SK-N-MC (cell line): Measurements from ENCODE around the gene LDAH.

ENCODE experiments used
- DNase-seq: peaks from one replicate; pipeline ENCODE4 v3.0.0-alpha.2; 2011; ENCODE audit warnings: low read depth, low spot score
- H3K27ac ChIP-seq: fragments of 200-600 bp; sonication (generic); 2 replicates; pipeline ENCODE4 v1.5.1; 2016; ENCODE audit warnings: mixed run types
- H3K36me3 ChIP-seq: fragments of 200-600 bp; sonication (generic); 2 replicates; pipeline ENCODE4 v1.6.1; 2017; ENCODE audit warnings: antibody characterized with exemption, low read length, mixed read lengths; ENCODE audit not compliant: insufficient read depth
- H3K4me3 ChIP-seq: fragments of 200-600 bp; sonication (generic); 2 replicates; pipeline ENCODE4 v1.5.1; 2016
- H3K9ac ChIP-seq: fragments of 200-600 bp; sonication (generic); 2 replicates; pipeline ENCODE4 v1.8.0; 2017; ENCODE audit warnings: mixed run types, mixed read lengths; ENCODE audit not compliant: insufficient read length
- H3K9me3 ChIP-seq: fragments of 200-600 bp; sonication (generic); 2 replicates; pipeline ENCODE4 v1.6.1; 2017; ENCODE audit warnings: low read depth, mild to moderate bottlenecking, antibody characterized with exemption, low read length, moderate library complexity, mixed read lengths
- EZH2 ChIP-seq: fragments of 200-600 bp; sonication (generic); IDR thresholded peaks from one replicate; pipeline ENCODE4 v1.6.1; 2017; ENCODE audit warnings: antibody characterized with exemption
- FOXP2 ChIP-seq: optimal IDR thresholded peaks from 2 replicates; pipeline ENCODE3; 2011; ENCODE audit warnings: mild to moderate bottlenecking, moderate library complexity; ENCODE audit not compliant: insufficient read depth; ENCODE audit errors: extremely low read length, control extremely low read depth
- POLR2AphosphoS5 ChIP-seq: IDR thresholded peaks from 2 replicates; pipeline ENCODE4 v1.6.1; 2012; ENCODE audit warnings: mild to moderate bottlenecking, low read depth, low read length, borderline replicate concordance

Gene LDAH

DNA sequence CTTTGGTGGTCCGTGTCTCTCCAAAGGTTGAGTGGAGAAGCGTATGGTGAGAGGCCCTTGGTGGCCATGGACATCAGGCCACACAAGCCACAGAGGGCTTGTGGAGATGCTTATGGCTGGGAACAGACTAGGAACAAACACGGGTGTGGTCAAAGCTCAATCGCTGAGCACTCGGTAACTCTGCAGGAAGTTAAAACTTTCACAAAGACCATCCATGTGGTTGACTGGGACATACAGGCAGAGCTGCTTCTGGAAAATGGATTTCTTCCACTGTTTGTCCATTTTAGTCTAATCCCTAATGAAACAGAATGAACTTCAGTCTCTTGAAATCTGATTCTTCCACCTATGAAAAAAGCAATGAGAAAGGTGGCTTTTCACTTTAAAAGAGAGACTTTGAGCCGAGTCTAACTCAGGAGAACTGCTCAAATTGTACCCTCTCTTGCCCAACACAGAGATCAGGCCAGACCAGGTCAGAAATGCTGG is 138.3 kb downstream of the LDAH start:
- Histone ChIP-seq H3K36me3 (peaks cover 8% of the 10 kb centered on the region; the same call in 1 of the 2 replicates), H3K4me3 (no peak overlapping the region), H3K27ac (no peak overlapping the region), H3K9me3 (no peaks in the 10 kb centered on the region), H3K9ac (no peak overlapping the region)
- no peak for DNase-seq
- no peak for TF ChIP-seq FOXP2
- TF ChIP-seq EZH2, result no peak
- TF ChIP-seq POLR2AphosphoS5, result no peak

DNA sequence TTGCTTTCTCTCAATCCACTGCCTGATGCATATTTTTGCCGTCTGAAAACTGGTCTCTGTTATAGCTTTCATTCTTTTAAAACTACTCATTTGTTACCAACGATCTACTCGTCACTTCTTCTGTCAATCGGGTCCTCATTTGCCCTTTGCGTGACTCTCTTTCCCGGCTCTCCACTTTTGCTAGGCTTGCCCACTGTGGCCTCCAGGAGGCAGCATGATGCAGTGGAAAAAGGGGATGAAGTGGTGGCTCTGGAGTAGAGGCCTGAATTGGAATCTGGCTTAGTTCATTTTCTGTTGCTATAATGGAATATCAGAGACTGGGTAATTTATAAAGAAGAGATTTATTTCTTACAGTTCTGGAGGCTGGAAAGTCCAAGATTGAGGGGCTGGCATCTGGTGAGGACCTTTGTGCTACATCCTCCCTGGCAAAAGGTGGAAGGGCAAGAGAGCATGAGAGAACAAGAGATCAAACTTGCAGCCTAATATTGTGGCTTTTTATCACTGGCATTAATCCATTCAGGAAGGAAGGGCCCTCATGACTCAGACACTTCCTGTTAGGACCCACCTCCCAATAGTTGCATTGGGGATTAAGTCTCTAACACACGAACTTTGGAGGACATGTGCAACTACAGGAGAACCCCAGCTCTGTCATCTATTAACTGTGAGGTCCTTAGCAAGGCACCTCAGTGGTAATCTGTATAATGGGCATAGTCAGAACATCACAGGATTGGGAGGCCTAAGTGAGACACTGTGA is 140.6 kb downstream of the LDAH start:
- no peak for DNase-seq
- H3K36me3 ChIP-seq, result peaks cover 8% of the 10 kb centered on the region; the same call in 1 of the 2 replicates

DNA sequence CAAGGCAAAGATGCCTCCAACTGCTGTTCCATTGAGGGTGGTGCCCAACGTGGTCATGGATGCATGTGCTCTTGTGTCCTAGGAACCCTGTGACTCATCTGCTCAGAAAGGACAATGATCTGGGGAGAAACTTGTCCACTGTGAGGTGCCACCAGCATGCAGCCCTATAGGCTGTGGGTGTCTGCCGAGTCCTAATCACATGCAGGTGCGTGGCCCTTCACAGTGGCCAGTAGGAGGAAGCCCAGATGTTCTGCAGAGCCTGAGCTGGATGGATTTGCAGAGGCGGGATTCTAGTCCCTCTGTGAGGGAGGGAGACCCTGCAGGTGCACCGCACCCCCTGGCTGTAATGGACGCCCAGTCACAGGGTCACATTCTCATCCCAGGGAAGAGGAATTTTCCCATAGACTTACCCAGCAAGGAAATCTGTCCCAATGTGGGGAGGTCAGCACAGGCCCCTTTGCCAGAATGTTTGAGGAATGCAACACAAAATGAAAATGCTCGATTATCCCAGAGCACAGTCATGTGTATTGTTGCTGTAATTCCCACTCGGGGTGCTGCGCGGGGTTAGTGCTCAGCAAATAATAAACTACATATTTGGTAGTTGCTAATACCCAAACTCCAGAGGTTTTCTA is 142.0 kb downstream of the LDAH start:
- Histone ChIP-seq H3K4me3 (no peak overlapping the region), H3K27ac (no peak overlapping the region), H3K9ac (no peak overlapping the region), H3K36me3 (peaks cover under 1% of the 10 kb centered on the region; the same call in 1 of the 2 replicates), H3K9me3 (no peaks in the 10 kb centered on the region)
- TF ChIP-seq POLR2AphosphoS5 (no peak), FOXP2 (no peak), EZH2 (no peak)
- DNase-seq, result no peak

More for the DNA sequence above, 140.6 kb downstream of the LDAH start:
- TF ChIP-seq POLR2AphosphoS5 (no peak), FOXP2 (no peak), EZH2 (no peak)
- no peak overlapping the region for H3K4me3 ChIP-seq
- no peak overlapping the region for H3K27ac ChIP-seq
- no peaks in the 10 kb centered on the region for H3K9me3 ChIP-seq
- H3K9ac ChIP-seq, result no peak overlapping the region

DNA sequence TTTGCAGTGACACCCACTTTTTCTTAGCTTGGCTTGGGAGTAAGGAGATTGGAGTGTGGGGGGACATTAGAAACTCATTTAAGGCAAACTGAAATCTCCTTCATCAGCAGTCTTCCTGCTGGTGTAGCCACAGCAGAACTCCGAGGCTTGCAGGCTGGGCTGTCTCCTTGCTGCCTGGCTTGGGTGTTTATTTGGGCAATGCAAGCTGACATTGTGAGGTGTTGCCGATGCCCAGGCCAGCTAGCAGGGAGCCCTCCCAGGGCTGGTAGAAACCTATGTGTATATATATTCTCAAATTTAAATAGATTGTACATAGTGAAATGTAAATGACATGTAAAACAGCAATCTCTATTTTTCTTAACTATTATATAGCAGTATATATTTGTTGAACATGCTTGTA is 144.1 kb downstream of the LDAH start:
- TF ChIP-seq FOXP2 (no peak), POLR2AphosphoS5 (no peak), EZH2 (no peak)
- H3K36me3 ChIP-seq, result no peaks in the 10 kb centered on the region
- H3K9ac ChIP-seq, result no peak overlapping the region
- no peak for DNase-seq
- no peak overlapping the region for H3K4me3 ChIP-seq
- no peaks in the 10 kb centered on the region for H3K9me3 ChIP-seq
- H3K27ac ChIP-seq, result no peak overlapping the region

DNA sequence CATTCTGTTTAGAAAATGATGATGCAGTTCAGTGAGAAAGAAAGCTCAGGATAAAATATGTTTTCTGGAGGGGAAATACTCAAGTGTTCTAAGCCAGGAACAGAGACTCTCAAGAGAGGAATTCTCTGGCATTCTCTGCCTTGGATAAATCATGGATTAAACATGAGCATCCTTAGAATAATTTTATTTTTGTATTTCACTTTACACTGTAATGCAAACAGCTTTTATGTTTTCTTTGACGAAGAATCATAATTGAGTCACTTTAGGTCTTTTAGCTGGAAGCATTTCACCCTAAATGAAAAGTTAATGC is 144.9 kb downstream of the LDAH start:
- H3K27ac ChIP-seq, result no peak overlapping the region
- no peak overlapping the region for H3K9ac ChIP-seq
- H3K9me3 ChIP-seq, result no peaks in the 10 kb centered on the region
- no peaks in the 10 kb centered on the region for H3K36me3 ChIP-seq
- TF ChIP-seq POLR2AphosphoS5 (no peak), FOXP2 (no peak), EZH2 (no peak)
- DNase-seq, result no peak
- no peak overlapping the region for H3K4me3 ChIP-seq

DNA sequence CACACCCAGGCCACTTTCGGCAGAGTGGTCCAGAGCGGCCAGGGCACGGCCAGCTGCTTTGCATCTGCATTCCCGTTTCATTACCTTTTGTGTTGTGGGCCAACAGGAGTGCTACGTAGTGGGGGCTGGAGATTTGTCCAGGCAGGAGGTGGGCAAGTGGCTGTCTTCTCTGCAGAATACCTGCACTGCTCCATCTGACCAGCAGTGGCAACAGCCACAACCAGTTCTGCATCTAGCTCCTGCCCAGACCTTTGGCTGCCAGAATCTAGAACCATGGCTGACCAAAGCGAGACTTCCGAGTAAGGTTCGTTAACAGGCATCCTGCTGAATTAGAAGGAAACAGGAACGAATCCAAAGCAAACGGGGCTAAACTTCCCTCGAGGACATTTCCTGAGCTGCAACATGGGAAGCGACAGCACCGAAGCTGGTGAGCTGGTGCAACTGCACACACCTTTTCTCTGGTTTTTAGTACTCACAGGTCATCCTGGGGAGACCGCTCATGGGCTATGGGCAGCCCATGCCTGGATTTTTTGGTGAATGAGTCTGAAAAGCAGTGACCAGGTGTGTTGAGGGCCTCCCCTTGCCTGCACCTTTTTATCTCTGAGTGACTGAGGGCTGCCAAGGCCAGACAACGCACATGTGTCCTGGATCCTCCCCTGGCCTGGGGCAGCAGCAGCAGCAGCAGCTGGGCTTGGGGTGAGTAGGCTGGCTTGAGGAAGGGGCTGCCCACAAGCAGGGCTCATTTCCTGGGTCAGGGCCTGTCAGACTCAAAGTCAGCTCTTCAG is 145.4 kb downstream of the LDAH start:
- Histone ChIP-seq H3K9me3 (no peaks in the 10 kb centered on the region), H3K4me3 (no peak overlapping the region), H3K27ac (no peak overlapping the region), H3K9ac (no peak overlapping the region), H3K36me3 (no peaks in the 10 kb centered on the region)
- TF ChIP-seq FOXP2 (no peak), POLR2AphosphoS5 (no peak), EZH2 (no peak)
- no peak for DNase-seq

DNA sequence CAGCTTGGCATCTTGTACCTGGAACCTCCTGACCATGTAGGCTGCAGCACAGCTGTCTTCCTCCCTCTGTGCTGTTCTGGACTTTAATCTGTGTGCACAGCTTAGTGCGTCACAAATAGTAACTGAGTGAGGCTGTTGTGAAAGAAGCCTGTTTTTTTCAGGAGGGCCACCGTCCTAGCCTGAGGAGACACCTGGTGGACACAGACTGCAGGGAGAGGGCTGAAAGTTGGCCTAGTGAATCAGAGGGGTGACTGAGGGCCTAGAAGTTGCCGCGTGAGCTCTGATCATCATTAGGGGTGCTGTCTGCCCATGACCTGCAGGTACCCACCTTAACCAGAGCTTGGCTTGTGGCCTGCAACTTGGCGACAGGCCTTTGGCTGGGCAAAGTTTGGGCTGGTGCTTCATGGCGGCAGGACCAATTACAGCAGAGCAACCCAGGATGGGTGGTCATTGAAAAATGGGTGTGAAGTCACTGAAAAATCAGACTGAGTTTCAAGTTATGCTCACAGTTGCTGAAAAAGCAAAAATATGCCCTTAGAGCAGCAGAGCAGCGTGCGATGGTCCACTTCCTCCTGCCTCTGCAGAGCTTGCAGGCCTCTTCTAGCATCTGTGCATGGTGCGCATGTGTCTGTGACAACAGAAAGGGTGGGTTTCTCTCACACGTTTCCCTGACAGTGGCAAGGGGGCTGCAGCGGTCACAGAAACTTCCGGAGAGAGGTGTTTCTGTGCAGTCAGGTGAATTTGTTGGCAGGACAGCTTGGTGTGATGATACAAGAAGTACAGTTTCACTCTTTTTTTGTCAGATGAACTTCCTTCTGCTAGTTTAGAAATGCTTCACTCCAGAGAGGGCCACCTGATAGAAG is 146.3 kb downstream of the LDAH start:
- no peak overlapping the region for H3K9ac ChIP-seq
- H3K36me3 ChIP-seq, result no peaks in the 10 kb centered on the region
- no peak for DNase-seq
- TF ChIP-seq EZH2 (no peak), FOXP2 (no peak), POLR2AphosphoS5 (no peak)
- H3K27ac ChIP-seq, result no peak overlapping the region
- no peak overlapping the region for H3K4me3 ChIP-seq
- H3K9me3 ChIP-seq, result no peaks in the 10 kb centered on the region

DNA sequence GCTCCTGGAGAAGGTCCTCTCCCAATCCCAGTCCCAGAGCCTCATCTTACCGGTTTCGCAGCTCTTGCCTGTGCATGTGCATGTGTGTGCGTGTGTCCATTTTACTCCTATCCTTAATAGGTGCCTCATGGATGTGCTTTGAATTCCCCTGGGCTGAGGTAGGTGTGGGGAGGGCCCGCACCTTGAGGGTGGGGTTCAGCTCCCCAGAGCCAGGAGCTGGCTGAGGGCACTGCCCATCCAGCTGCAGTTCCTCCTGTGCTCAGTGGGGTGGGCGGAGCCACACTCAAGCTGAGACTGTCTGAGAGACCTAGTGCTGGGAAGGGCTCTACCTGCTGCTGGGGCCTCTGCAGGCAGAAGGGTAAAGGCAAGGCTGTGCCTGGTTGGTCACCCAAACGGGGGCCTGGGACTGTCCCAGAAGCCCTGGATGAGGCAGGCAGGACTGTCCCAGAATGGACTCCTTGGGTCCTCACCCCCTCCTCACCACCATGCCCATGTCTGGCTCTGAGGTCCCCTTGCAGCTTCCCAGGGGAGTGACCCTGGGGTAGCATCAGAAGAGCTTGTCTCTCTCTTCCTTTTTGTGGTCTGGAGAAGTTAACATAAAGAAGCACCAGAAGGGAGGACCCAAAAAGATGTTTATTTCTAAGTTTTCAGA is 147.1 kb downstream of the LDAH start:
- Histone ChIP-seq H3K4me3 (no peak overlapping the region), H3K9me3 (no peaks in the 10 kb centered on the region), H3K36me3 (no peaks in the 10 kb centered on the region), H3K9ac (no peak overlapping the region), H3K27ac (no peak overlapping the region)
- DNase-seq, result no peak
- TF ChIP-seq FOXP2, result no peak
- no peak for TF ChIP-seq EZH2
- TF ChIP-seq POLR2AphosphoS5, result no peak
